Measurements from ENCODE around the gene PDE4D. TPM values are rescaled to one million over a fixed set of nuclear protein-coding genes. Genes with fewer than 3 reads are reported as not detected.

PDE4D gene
- total and polyA plus RNA-seq, 12 donors, result 1.2 to 18.9 (median 2.1) TPM

- Histone ChIP-seq H3K36me3 (replicated peaks in 1 of 2) (no peaks in the 10 kb centered on the region), H3K27me3 (no peaks in the 10 kb centered on the region), H3K27ac (no peak overlapping the region), H3K4me3 (no peak overlapping the region), H3K4me1 (replicated peaks in 1 of 2) (peaks cover 0 to 11% of the 10 kb centered on the region in 2 donors), H3K9me3 (replicated peaks in 1 of 3) (no peaks in the 10 kb centered on the region)
- TF ChIP-seq POLR2A (IDR thresholded peaks at IDR 0.05) (no peak), CTCF (IDR thresholded peaks at IDR 0.05) (no peak)
- intact Hi-C loops (cut with DNase I), result loop anchor here (10.0 kb wide), 1 partner anchor 138 kb away; no protein-coding TSS in a partner anchor
- DNase-seq, result peak in 1 of 7 donors; percentile 5
- WGBS, 4 donors, result 68 to 73% (median 69%) methylated on average over 4 of the region's 4 CpGs
These were observed 857.1 kb downstream of the PDE4D start for GRCh38 chr5:59036274-59036961.

DNA sequence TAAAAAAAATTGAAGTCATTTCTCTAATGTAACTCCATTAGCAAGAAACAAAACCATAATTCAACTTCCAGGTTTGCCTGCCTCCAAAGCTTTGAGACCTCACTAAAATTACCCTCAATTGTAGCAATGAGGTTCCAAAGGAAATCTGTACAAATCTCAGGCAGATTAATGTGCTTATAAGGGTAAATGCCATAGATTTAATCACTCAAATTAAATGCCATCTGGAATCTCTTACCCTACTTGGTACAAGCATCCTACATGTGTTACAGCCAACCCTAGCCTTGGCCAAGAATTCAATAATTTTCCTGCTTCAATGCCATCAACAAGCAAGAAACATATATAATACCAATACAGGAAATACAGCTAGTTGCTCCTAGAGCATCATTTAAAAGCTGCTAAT lies 857.8 kb downstream of the PDE4D start:
- H3K4me3 ChIP-seq, result no peak overlapping the region
- H3K4me1 ChIP-seq (replicated peaks in 1 of 2), result peaks cover 0 to 11% of the 10 kb centered on the region in 2 donors
- no peaks in the 10 kb centered on the region for H3K36me3 ChIP-seq (replicated peaks in 1 of 2)
- no peak for TF ChIP-seq POLR2A (IDR thresholded peaks at IDR 0.05)
- no peak for TF ChIP-seq CTCF (IDR thresholded peaks at IDR 0.05)
- H3K9me3 ChIP-seq (replicated peaks in 1 of 3), result no peaks in the 10 kb centered on the region
- H3K27me3 ChIP-seq, result no peaks in the 10 kb centered on the region
- no peak for DNase-seq
- no peak overlapping the region for H3K27ac ChIP-seq
- intact Hi-C loops (cut with DNase I), result loop anchor here (10.0 kb wide), 1 partner anchor 139 kb away; no protein-coding TSS in a partner anchor

- Histone ChIP-seq H3K9me3 (replicated peaks in 1 of 3) (no peaks in the 10 kb centered on the region), H3K4me1 (replicated peaks in 1 of 2) (peaks cover 0 to 8% of the 10 kb centered on the region in 2 donors), H3K27me3 (no peaks in the 10 kb centered on the region), H3K4me3 (no peak overlapping the region), H3K27ac (no peak overlapping the region), H3K36me3 (replicated peaks in 1 of 2) (no peaks in the 10 kb centered on the region)
- TF ChIP-seq POLR2A (IDR thresholded peaks at IDR 0.05) (no peak), CTCF (IDR thresholded peaks at IDR 0.05) (peak; percentile 17 to 50 (median 38))
- intact Hi-C loops (cut with DNase I), result loop anchor here (10.0 kb wide), 1 partner anchor 140 kb away; no protein-coding TSS in a partner anchor
- WGBS, 4 donors, result 74 to 78% (median 75%) methylated on average over 3 of the region's 3 CpGs
- peak in 2 of 7 donors; percentile 7 to 8 for DNase-seq
These were observed 858.9 kb downstream of the PDE4D start for GRCh38 chr5:59034498-59035186.

DNA sequence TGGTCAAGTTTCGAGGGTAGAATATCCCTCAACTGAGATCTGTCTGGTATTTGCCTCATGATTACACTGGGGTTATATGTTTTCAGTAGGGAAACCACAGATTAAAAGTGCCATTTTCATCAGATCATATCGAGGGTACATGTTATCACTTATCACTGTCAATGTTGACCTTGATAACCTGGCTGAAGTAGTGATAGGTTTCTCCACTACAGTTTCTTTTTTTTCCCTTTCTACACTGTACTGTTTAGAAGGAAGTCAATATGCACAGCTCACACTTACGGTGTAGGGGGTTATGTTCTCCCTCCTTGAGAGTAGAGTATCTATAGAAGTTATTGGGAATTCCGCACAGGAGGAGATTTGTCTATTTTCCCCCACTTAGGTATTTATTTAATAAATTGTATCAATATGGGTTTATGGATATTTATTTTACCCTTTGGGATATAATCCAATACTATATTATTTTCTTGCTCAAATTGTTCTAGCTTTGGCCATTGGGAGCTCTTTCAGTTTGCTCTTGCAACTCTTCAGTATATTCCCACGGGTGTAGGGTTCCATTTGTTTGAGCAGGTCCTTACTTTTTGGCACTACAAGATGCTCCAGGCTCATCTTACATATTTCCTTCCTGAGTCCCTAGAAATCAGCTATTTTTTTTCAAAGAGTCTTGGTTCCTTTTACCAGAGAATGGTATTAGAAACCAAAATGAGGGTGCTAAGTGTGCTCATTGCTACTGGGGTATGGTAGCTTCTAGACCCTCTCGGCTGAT lies 866.2 kb downstream of the PDE4D start:
- intact Hi-C loops (cut with DNase I), result no loop called here
- no peak for DNase-seq
- H3K27me3 ChIP-seq, result no peaks in the 10 kb centered on the region
- no peak overlapping the region for H3K27ac ChIP-seq
- no peak for TF ChIP-seq POLR2A (IDR thresholded peaks at IDR 0.05)
- no peak for TF ChIP-seq CTCF (IDR thresholded peaks at IDR 0.05)
- H3K9me3 ChIP-seq (replicated peaks in 1 of 3), result no peaks in the 10 kb centered on the region
- 84 to 88% (median 86%) methylated on average over 6 of the region's 6 CpGs for WGBS, 4 donors
- H3K36me3 ChIP-seq (replicated peaks in 1 of 2), result no peaks in the 10 kb centered on the region
- no peak overlapping the region for H3K4me3 ChIP-seq
- H3K4me1 ChIP-seq (replicated peaks in 1 of 2), result no peaks in the 10 kb centered on the region
